AG04449 (cell line): Measurements from ENCODE around the gene CRACR2A.

Experiments
- CTCF ChIA-PET: fragments of 350-600 bp; formaldehyde crosslinking; extraction: SDS; loops from one replicate; lab custom pipeline; 2021; ENCODE audit warnings: antibody characterized with exemption; lab: Yijun Ruan, JAX
- POLR2A ChIA-PET: fragments of 400-600, 350-600 bp; formaldehyde crosslinking; extraction: SDS; loops from one replicate; lab custom pipeline; 2020; ENCODE audit warnings: antibody characterized with exemption, inconsistent platforms; lab: Yijun Ruan, JAX
- DNase-seq: peaks from one replicate; pipeline ENCODE4 v3.0.0-alpha.2; 2010; ENCODE audit warnings: low read depth, low spot score
- H3K4me3 ChIP-seq: 2 replicates; pipeline ENCODE4 v1.5.1; 2011; ENCODE audit warnings: low read depth, mild to moderate bottlenecking, control low read depth, low read length
- TF ChIP-seq, protein P1 (sequence below): IDR thresholded peaks from one replicate; pipeline ENCODE4 v1.5.1; 2011; ENCODE audit warnings: mild to moderate bottlenecking, moderate library complexity, low read length, control low read depth, inconsistent platforms; ENCODE audit not compliant: insufficient read depth; ENCODE audit errors: missing control alignments

Gene CRACR2A

DNA sequence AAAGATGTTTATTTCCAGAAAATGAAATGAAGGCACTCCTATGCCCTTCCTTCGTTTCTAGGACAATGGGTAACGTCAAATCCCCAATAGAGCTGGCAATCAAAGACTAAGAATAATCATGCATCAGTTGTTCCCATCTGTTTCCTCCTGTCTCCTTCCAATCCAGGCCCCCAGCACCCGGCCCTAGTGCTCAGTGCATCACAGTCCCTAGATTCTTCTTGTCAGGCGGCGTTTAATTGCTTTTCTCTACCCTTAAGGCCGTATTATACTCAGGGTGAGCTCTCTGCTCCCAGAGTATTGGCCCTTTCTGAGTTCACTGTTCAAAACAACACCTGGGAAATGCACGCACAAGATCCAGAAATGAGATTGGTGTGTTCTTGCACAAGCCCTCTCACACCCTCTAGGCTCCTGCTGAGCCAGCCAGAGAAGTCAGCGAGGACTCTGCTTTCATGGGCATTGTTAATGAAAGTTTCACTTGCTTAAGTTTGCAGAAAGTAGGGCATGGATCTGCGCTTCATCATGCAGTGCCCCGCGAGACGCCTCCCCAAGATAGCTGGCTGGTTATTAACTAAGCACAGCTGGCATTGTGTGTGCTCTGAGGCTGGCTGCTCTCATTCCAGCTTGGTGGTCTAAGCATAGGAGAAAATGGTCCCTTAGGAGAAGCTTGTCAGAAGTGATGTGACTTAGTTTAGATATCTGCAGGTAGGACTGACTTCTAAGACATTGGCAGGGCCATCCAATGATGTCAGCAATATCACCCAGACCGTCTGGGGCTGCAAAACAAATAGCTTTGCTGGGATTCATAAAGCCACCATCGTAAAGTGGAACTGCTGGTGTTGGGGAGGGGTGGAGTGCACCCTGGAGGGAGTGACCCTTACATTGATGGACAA lies 28.7 kb downstream of the CRACR2A start:
- POLR2A ChIA-PET: no interaction called here
- no peak for DNase-seq
- no peak overlapping the region for H3K4me3 ChIP-seq
- CTCF ChIA-PET: interaction anchor here (1.2 kb wide), 1 partner anchor 410 kb away, joined by 3 read pairs; no protein-coding TSS in a partner anchor
- TF ChIP-seq, protein P1, sequence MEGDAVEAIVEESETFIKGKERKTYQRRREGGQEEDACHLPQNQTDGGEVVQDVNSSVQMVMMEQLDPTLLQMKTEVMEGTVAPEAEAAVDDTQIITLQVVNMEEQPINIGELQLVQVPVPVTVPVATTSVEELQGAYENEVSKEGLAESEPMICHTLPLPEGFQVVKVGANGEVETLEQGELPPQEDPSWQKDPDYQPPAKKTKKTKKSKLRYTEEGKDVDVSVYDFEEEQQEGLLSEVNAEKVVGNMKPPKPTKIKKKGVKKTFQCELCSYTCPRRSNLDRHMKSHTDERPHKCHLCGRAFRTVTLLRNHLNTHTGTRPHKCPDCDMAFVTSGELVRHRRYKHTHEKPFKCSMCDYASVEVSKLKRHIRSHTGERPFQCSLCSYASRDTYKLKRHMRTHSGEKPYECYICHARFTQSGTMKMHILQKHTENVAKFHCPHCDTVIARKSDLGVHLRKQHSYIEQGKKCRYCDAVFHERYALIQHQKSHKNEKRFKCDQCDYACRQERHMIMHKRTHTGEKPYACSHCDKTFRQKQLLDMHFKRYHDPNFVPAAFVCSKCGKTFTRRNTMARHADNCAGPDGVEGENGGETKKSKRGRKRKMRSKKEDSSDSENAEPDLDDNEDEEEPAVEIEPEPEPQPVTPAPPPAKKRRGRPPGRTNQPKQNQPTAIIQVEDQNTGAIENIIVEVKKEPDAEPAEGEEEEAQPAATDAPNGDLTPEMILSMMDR: no peak

- ChIA-PET CTCF (no interaction called here), POLR2A (no interaction called here)
- no peak for DNase-seq
- no peak overlapping the region for H3K4me3 ChIP-seq
- TF ChIP-seq, protein P1: no peak
Measured at GRCh38 chr12:3722368-3722767, 30.5 kb downstream of the CRACR2A start.

DNA sequence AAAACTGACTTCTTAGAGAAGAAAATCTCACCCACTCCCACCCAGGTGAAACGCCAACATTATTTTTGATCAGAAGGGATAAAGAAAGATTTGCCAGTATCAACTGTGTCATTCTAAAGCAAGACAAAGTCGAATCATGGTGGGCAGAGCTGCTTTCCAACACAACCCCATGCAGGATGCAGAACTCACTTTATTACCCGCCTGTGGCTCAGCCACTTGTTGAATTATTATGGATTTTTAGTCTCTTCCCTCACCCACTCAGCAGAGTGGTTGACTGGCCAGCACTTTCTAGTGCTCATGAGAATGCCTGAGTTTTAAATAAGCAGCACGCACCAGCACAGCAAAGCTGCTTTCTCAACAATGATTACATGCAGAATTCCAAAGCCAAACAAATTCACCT lies 32.1 kb downstream of the CRACR2A start:
- CTCF ChIA-PET: no interaction called here
- TF ChIP-seq, protein P1: no peak
- POLR2A ChIA-PET: interaction anchor here (0.7 kb wide), 1 partner anchor 37 kb away, joined by 3 read pairs; no protein-coding TSS in a partner anchor
- H3K4me3 ChIP-seq: no peak overlapping the region
- no peak for DNase-seq

DNA sequence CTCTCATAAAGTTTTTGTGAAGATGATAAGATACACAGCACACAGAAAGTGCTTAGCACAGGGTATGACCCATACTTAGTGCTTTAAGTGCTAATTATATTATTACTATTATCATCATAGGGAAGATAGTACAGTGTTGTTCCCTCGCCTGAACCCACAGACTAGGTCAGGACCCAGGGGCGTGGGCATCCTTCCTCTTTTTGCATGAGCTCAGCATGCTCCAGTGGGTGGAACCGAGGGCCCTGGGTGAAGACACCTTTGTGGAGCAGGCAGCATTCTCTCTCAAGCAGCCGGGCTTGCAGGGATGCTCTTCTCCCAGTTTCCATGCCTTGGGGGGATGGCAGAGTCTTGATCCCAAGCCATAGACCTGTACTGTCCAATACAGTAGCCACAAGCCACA lies 34.8 kb downstream of the CRACR2A start:
- CTCF ChIA-PET: no interaction called here
- no peak overlapping the region for H3K4me3 ChIP-seq
- TF ChIP-seq, protein P1: no peak
- POLR2A ChIA-PET: no interaction called here
- DNase-seq: no peak

GRCh38 chr12:3717283-3717898 lies 35.5 kb downstream of the CRACR2A start:
- TF ChIP-seq, protein P1: no peak
- ChIA-PET CTCF (no interaction called here), POLR2A (no interaction called here)
- no peak overlapping the region for H3K4me3 ChIP-seq
- DNase-seq: no peak

DNA sequence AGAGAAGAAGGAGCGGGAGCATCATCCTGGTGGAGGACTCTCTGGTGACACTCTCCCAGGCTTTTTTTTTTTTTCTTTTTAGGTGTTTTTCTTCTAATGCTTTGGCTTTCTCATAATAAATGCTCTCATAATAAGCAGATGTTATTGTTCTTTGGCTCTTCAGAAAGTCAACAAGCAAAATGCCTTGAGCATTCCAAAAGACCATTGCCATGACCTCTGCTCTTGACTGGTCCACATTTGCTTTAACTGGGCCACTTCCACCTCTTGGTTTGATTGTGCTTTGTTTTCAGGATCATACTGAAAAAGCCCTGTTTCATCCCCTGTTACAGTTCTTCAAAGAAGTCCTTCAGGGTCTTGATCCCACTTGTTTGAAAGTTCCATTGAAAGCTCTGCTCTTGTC lies 36.9 kb downstream of the CRACR2A start:
- POLR2A ChIA-PET: no interaction called here
- no peak for DNase-seq
- CTCF ChIA-PET: no interaction called here
- TF ChIP-seq, protein P1: no peak
- H3K4me3 ChIP-seq: no peak overlapping the region
